Endodermal cell (in vitro differentiated cells): ENCODE measurements around the gene THSD7A. TPM values are rescaled to one million over a fixed set of nuclear protein-coding genes. Genes with fewer than 3 reads are reported as not detected.

Source experiments
- DNase-seq: peaks from one replicate; pipeline ENCODE4 v3.0.0-alpha.2; 2017
- H3K27ac ChIP-seq: 2 replicates; pipeline ENCODE4 v1.5.1; 2013; ENCODE audit warnings: mild to moderate bottlenecking, low read depth, low read length, moderate library complexity
- H3K27me3 ChIP-seq: 2 replicates; pipeline ENCODE4 v1.6.1; 2013; ENCODE audit warnings: mild to moderate bottlenecking, low read length, moderate library complexity; ENCODE audit not compliant: insufficient read depth, control insufficient read depth, poor library complexity, severe bottlenecking
- H3K36me3 ChIP-seq: 2 replicates; pipeline ENCODE4 v1.7.0; 2013; ENCODE audit warnings: mild to moderate bottlenecking, low read length, moderate library complexity; ENCODE audit not compliant: control insufficient read depth, insufficient read depth
- H3K4me1 ChIP-seq: one replicate; pipeline ENCODE4 v1.7.0; 2013; ENCODE audit warnings: low read length; ENCODE audit not compliant: control insufficient read depth, insufficient read depth
- H3K4me3 ChIP-seq: 2 replicates; pipeline ENCODE4 v1.5.1; 2013; ENCODE audit warnings: mild to moderate bottlenecking, low read length, moderate library complexity
- H3K9ac ChIP-seq: 2 replicates; pipeline ENCODE4 v1.6.1; 2013; ENCODE audit warnings: mild to moderate bottlenecking, low read length, moderate library complexity; ENCODE audit not compliant: poor library complexity, severe bottlenecking; ENCODE audit errors: extremely low read depth
- H3K9me3 ChIP-seq: 2 replicates; pipeline ENCODE4 v1.6.1; 2013; ENCODE audit warnings: mild to moderate bottlenecking, low read length, moderate library complexity; ENCODE audit not compliant: control insufficient read depth
- H3K27ac Mint-ChIP-seq: 2 replicates; pipeline ENCODE4 v1.8.0; 2020; ENCODE audit warnings: mixed read lengths
- H3K27me3 Mint-ChIP-seq: 2 replicates; pipeline ENCODE4 v1.8.0; 2021; ENCODE audit warnings: mild to moderate bottlenecking, mixed read lengths; ENCODE audit not compliant: insufficient read depth
- H3K36me3 Mint-ChIP-seq: 2 replicates; pipeline ENCODE4 v1.8.0; 2020; ENCODE audit warnings: low read depth, mixed read lengths
- H3K4me1 Mint-ChIP-seq: 2 replicates; pipeline ENCODE4 v1.8.0; 2020; ENCODE audit warnings: mixed read lengths
- H3K4me3 Mint-ChIP-seq: 2 replicates; pipeline ENCODE4 v1.8.0; 2020; ENCODE audit warnings: mild to moderate bottlenecking, moderate library complexity, mixed read lengths
- H3K9me3 Mint-ChIP-seq: 2 replicates; pipeline ENCODE4 v1.8.0; 2020; ENCODE audit warnings: mild to moderate bottlenecking, mixed read lengths
- WGBS, 2 experiments: methylation state at CpG; one replicate each; pipeline versions ENCODE4 v1.1.5 to v1.1.7; 2013; ENCODE audit warnings: missing lambda C conversion rate in 2 of 2, mixed read lengths in 1 of 2; ENCODE audit not compliant: insufficient coverage in 1 of 2, insufficient read length in 1 of 2; 5-methylcytosine and 5-hydroxymethylcytosine counted together
- total RNA-seq, 2 donors: library from RNA; stranded (reverse); fragmentation: NEBNext Ultra II Directional in 1 of 2; extraction: Animal tissue kit (Norgen Biotek cat#: 25700) in 1 of 2; gene quantifications; 2 replicates in 1 of 2; 3 replicates in 1 of 2; pipeline ENCODE4 v1.2.1, GENCODE V29; 2021
- TF ChIP-seq, protein P1 (sequence below): fragments of 200-600 bp; sonication (generic); conservative IDR thresholded peaks from 2 replicates; pipeline ENCODE4 v1.5.0; 2021; ENCODE audit warnings: antibody characterized with exemption, mild to moderate bottlenecking

Gene THSD7A
- total RNA-seq, 2 donors from 2014 or later = 0.73 to 1.3 TPM

DNA sequence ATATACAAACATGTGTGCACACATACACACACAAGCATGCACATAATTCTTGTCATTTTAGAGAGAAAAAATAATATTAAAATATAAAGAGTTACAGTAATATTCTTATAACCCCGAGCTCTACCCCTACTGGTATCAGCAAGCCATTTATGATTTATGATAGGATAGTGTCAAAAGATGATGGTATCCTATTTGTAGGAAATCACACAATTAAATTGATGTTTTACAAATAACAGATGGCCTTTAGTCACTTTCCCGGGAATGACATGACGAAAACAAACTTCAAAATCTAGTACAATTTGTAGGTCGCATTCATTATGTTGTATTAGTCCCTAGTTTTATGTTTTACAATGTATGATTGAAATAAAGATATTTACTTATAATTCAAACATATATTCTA is 36.8 kb downstream of the THSD7A start:
- Histone ChIP-seq H3K4me1 (no peaks in the 10 kb centered on the region), H3K9ac (no peak overlapping the region), H3K27ac (no peak overlapping the region), H3K4me3 (no peak overlapping the region), H3K36me3 (no peaks in the 10 kb centered on the region), H3K27me3 (no peaks in the 10 kb centered on the region), H3K9me3 (no peaks in the 10 kb centered on the region)
- no peak overlapping the region for H3K4me3 Mint-ChIP-seq
- no peak overlapping the region for H3K27ac Mint-ChIP-seq
- H3K9me3 Mint-ChIP-seq = no peaks in the 10 kb centered on the region
- DNase-seq = no peak
- TF ChIP-seq, protein P1, sequence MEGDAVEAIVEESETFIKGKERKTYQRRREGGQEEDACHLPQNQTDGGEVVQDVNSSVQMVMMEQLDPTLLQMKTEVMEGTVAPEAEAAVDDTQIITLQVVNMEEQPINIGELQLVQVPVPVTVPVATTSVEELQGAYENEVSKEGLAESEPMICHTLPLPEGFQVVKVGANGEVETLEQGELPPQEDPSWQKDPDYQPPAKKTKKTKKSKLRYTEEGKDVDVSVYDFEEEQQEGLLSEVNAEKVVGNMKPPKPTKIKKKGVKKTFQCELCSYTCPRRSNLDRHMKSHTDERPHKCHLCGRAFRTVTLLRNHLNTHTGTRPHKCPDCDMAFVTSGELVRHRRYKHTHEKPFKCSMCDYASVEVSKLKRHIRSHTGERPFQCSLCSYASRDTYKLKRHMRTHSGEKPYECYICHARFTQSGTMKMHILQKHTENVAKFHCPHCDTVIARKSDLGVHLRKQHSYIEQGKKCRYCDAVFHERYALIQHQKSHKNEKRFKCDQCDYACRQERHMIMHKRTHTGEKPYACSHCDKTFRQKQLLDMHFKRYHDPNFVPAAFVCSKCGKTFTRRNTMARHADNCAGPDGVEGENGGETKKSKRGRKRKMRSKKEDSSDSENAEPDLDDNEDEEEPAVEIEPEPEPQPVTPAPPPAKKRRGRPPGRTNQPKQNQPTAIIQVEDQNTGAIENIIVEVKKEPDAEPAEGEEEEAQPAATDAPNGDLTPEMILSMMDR = no peak
- no peaks in the 10 kb centered on the region for H3K36me3 Mint-ChIP-seq
- WGBS, 2 experiments = 84% methylated on average over 2 of the region's 4 CpGs; no CpG with 5 or more reads in 1 of the 2 experiments
- H3K27me3 Mint-ChIP-seq = no peaks in the 10 kb centered on the region
- no peaks in the 10 kb centered on the region for H3K4me1 Mint-ChIP-seq

DNA sequence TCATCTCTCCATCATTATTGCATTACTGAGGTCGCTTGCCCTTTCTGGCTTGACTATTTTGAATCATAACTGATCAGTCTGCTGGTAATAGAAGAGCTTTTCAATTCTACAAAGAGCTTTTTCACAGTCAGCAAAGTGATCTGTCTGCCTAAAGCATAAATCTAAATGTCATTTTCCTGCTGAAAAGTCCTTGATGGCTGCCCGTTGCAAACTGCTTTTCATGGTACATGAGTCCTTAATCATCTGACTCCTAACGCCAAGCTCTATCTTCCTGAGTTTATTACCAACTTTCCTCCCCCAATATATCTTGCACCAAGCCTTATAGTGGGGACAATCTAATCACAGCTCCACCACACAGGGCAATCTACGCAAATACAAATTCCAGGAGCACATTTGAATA is 39.8 kb downstream of the THSD7A start:
- Histone ChIP-seq H3K4me3 (no peak overlapping the region), H3K27me3 (no peaks in the 10 kb centered on the region), H3K9ac (no peak overlapping the region), H3K27ac (no peak overlapping the region), H3K36me3 (no peaks in the 10 kb centered on the region), H3K9me3 (no peaks in the 10 kb centered on the region), H3K4me1 (no peaks in the 10 kb centered on the region)
- no peak for DNase-seq
- Mint-ChIP-seq H3K9me3 (no peaks in the 10 kb centered on the region), H3K27ac (no peak overlapping the region), H3K36me3 (no peaks in the 10 kb centered on the region), H3K4me1 (no peaks in the 10 kb centered on the region), H3K4me3 (no peak overlapping the region), H3K27me3 (no peaks in the 10 kb centered on the region)
- TF ChIP-seq, protein P1 = no peak
- WGBS, 2 experiments = 60 to 92% methylated on average over 1 to 4 of the region's 4 CpGs

DNA sequence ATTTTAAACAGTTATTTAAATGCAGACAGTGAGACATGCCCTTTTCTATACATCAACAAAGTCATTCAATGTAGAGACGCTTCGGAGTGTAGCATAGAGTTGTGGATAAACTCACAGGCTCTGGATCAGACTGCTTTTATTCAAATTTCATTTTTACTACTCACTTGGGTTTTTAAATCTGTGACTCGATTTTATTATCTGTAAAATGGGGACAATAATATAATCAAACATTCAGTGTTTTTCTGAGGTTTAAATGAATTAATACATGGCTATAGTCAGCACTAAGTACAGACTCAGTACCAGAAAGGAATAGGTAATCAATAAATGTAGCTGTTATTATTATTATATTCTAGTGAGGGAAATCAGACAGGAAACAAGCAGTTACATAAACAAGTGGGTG is 43.4 kb downstream of the THSD7A start:
- 87 to 100% methylated on average over 2 to 3 of the region's 3 CpGs for WGBS, 2 experiments
- Histone ChIP-seq H3K4me3 (no peak overlapping the region), H3K9ac (no peak overlapping the region), H3K36me3 (no peaks in the 10 kb centered on the region), H3K4me1 (no peaks in the 10 kb centered on the region), H3K27ac (no peak overlapping the region), H3K9me3 (no peaks in the 10 kb centered on the region), H3K27me3 (no peaks in the 10 kb centered on the region)
- Mint-ChIP-seq H3K27me3 (no peaks in the 10 kb centered on the region), H3K4me3 (no peak overlapping the region), H3K9me3 (no peaks in the 10 kb centered on the region), H3K27ac (no peak overlapping the region), H3K36me3 (no peaks in the 10 kb centered on the region), H3K4me1 (peaks cover 3% of the 10 kb centered on the region)
- TF ChIP-seq, protein P1 = no peak
- no peak for DNase-seq
